Right hindlimb (tissue), 1 donor: ENCODE data around the gene ANKRD39.

Experiments
- DNase-seq: peaks from one replicate; pipeline ENCODE4 v3.0.0-alpha.2; 2018

Gene ANKRD39

GRCh38 chr2:96826546-96827278, 31.1 kb downstream of the ANKRD39 start:
- DNase-seq: no peak

GRCh38 chr2:96825057-96825456, 32.8 kb downstream of the ANKRD39 start:
- DNase-seq: no peak

GRCh38 chr2:96824079-96824870, 33.5 kb downstream of the ANKRD39 start:
- DNase-seq: no peak

GRCh38 chr2:96823198-96823597, 34.6 kb downstream of the ANKRD39 start:
- no peak for DNase-seq

- DNase-seq: no peak
Measured at GRCh38 chr2:96822786-96823185, 35.0 kb downstream of the ANKRD39 start.

DNA sequence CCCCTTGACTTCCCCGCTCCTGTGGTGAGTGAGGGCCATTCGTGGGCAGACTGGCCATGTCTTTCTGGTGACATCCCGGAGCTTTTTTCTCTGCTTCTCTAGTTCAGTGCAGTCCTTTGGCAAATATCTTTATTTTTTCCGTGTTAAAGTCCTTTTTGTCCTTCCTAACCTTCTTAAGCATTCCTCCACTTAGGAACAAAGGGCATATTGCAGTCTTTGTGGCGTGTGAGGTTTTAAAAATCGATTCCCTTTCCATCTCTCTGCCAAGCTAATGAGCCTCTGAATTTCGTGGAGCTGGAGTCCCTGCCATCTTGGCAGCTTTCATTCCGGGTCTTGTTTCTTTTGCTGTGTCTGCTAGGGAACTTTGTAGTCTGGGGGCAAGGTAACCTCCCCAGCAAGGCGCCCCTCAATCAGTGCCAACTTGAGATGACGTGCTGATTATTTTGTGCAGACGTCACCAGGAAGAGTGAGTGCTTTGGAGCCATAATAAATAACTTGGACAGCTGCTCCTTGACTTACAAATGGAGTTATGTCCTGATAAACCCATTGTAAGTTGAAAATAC, 36.6 kb downstream of the ANKRD39 start:
- no peak for DNase-seq

GRCh38 chr2:96819876-96820511, 37.8 kb downstream of the ANKRD39 start:
- no peak for DNase-seq

- DNase-seq: no peak
Measured at GRCh38 chr2:96819128-96819875, 38.5 kb downstream of the ANKRD39 start.

GRCh38 chr2:96817882-96818281, 39.9 kb downstream of the ANKRD39 start:
- no peak for DNase-seq

- no peak for DNase-seq
Measured at GRCh38 chr2:96816836-96817702, 40.7 kb downstream of the ANKRD39 start.

DNA sequence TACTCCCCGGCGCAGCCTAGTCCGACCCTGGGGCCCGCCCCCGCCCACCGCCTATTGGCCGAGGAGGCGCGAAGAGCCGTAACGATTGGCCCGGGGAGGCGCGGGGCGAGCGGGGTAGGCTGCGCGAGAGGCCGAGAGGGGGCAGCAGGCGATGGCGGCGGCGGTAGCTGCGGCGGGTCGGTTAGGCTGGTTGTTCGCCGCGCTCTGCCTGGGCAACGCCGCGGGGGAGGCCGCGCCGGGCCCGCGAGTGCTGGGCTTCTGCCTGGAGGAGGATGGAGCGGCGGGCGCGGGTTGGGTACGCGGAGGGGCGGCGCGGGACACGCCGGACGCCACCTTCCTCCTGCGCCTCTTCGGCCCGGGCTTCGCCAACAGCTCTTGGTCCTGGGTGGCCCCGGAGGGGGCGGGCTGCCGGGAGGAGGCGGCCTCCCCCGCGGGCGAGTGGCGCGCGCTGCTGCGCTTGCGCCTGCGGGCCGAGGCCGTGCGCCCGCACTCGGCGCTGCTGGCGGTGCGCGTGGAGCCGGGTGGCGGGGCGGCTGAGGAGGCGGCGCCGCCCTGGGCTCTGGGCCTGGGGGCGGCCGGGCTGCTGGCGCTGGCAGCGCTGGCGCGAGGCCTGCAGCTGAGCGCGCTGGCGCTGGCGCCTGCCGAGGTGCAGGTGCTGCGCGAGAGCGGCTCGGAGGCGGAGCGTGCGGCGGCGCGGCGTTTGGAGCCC, 41.5 kb downstream of the ANKRD39 start, which contains the start of gene CNNM3:
Gene CNNM3, plus strand, starts transcription at position 142 of the 709 bp plus-strand sequence. Its CDS starts 10 bp downstream, at position 152.
- peak; percentile 98 for DNase-seq

DNA sequence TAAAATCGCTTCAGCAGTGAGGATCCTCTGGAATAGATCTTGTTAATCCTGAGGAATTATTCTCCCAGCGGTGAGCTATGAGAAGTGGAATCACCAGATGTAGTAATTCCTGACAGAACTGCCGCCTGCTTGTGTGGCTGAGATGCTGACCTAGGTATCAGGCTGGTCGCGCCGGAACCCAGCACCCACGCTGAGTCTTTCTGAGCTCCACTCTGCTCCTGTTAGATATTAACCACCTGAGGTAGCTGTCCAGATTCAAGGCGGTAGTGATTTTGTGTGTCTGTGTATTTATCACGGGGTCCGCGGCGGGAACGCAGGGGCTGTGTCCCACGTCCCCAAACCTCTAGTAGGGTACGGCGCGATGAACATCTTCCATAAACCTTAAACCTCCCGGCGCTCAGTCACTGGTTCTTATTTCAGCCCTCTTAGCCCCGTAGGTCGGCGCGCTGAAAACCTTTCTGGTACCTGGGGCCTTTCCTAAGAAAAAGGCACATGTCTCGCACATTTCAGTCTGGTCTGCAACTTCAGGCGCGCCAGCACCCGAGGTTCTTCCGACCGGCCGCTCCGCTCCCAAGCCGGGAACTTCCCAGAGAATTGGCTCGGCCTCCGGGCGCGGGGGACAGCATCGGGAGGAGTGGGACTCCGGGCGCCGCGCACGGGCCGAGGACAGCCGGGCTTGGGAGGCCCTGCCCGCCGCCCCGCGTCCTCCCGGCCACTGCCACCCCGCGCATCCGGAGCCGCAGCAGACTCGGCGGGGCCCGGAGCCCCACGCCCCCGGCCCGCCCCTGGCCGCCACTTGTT, 42.3 kb downstream of the ANKRD39 start:
- DNase-seq: no peak

DNA sequence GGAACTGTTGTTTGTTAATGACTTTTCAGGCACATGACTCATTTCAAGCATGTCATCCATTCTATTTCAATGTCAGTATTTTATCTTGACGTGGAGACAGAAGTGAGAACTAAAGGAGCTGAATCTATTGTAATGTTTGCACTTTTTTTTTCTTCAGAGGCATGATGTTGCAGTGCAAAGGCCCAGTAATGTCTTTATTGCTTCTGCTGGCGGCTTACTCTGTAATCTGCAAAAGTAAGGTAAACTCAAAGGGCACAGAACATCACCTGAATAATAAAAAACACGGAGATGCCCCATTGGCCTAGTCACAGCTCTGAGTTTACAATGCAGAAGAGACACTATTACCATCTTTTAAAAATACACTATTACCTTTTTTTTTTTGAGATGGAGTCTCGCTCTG, 44.2 kb downstream of the ANKRD39 start:
- no peak for DNase-seq

- DNase-seq: peak; percentile 86
Measured at GRCh38 chr2:96811917-96812316, 45.9 kb downstream of the ANKRD39 start.

DNA sequence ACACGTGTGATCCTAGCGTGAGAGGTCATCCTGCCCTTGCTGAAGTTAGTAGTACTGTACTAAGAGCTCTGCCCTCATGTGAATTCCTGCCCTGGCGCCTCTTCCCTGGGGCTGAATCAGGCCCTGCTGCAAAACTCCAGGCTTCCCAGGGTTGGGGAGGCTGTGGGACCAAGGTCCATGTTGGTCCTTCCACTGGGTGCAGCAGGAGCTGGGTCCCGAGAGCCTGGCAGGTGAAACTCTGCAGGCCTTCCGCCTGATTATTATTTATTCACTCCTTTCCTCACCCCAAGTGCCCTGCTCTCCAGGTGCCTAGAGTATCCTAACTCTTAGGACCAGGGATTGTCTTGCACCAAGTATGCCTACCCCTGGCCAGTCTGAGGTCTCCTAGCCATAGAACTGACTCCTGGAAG, 47.0 kb downstream of the ANKRD39 start:
- DNase-seq: no peak

- no peak for DNase-seq
Measured at GRCh38 chr2:96809951-96810782, 47.6 kb downstream of the ANKRD39 start.

- no peak for DNase-seq
Measured at GRCh38 chr2:96809216-96809882, 48.5 kb downstream of the ANKRD39 start.

DNA sequence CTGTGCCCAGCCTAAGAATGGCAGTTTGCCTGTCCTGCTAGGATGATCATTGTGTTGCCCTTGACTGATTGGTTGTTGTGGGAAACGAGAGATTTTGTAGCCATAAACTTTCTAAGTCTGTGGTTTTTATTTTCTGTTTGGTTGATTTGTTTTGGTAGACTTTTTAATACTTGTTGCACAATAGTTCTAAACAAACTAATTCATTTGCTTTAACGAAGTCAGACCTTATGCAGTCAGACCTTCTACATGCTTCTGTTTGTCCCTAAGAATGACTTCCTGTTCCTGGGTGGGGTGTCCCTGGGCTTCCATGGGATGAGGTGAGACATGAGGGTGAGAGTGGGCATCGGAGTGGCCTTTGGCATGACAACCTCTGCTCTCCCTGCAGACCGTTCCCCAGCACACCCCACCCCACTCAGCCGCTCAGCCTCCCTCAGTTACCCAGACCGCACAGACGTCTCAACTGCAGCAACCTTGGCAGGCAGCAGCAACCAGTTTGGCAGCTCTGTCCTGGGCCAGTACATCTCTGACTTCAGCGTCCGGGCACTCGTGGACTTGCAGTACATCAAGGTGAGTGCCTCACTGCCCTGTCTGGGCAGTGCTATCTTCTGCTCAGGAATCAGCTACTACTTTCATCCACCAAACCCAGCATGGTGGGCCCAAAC, 49.5 kb downstream of the ANKRD39 start:
- no peak for DNase-seq
